Sigmoid colon (tissue), 7 donors: ENCODE measurements around the gene TMEM108. TPM values are rescaled to one million over a fixed set of nuclear protein-coding genes. Genes with fewer than 3 reads are reported as not detected.

Source experiments
- DNase-seq: peaks from one replicate; pipeline ENCODE4 v3.0.0-alpha.2; 2019
- H3K27ac ChIP-seq, 4 donors: fragments of 200-600 bp; sonication (generic); one replicate each; pipeline ENCODE4 v1.5.1; 2016 to 2019; ENCODE audit warnings: mild to moderate bottlenecking in 1 of 4
- H3K27me3 ChIP-seq, 3 donors: fragments of 200-600 bp; sonication (generic); one replicate each; pipeline ENCODE4 v1.5.1; 2019; ENCODE audit warnings: mild to moderate bottlenecking in 1 of 3
- H3K36me3 ChIP-seq, 4 donors: fragments of 200-600 bp; sonication (generic); one replicate each; pipeline ENCODE4 v1.5.1; 2016 to 2019
- H3K4me1 ChIP-seq, 4 donors: fragments of 200-600 bp; sonication (generic); one replicate each; pipeline ENCODE4 v1.5.1; 2017 to 2019
- H3K4me3 ChIP-seq, 4 donors: fragments of 200-600 bp; sonication (generic); one replicate each; pipeline ENCODE4 v1.5.1; 2017 to 2019; ENCODE audit warnings: mild to moderate bottlenecking in 2 of 4, moderate library complexity in 1 of 4
- H3K9me3 ChIP-seq, 4 donors: fragments of 200-600 bp in 3 of 4; sonication (generic) in 3 of 4; one replicate each; pipeline versions ENCODE4 v1.5.1 to v1.6.1; 2013 to 2019
- CTCF ChIP-seq, 4 experiments: fragments of 450-650 bp in 3 of 4; fragments of 200-600 bp in 1 of 4; IDR thresholded peaks; one replicate each; pipeline ENCODE4 v1.5.1; 2016 to 2019; ENCODE audit warnings: antibody characterized with exemption in 4 of 4, mild to moderate bottlenecking in 3 of 4, moderate library complexity in 2 of 4
- EP300 ChIP-seq, 4 donors: sonication (generic); formaldehyde crosslinking; IDR thresholded peaks; one replicate each; pipeline ENCODE4 v1.6.1; 2017; ENCODE audit warnings: antibody characterized with exemption in 4 of 4
- POLR2A ChIP-seq, 2 donors: fragments of 450-650 bp; IDR thresholded peaks; one replicate each; pipeline ENCODE4 v1.6.1; 2016; ENCODE audit warnings: antibody characterized with exemption in 2 of 2, mild to moderate bottlenecking in 2 of 2, moderate library complexity in 2 of 2
- POLR2AphosphoS5 ChIP-seq, 4 donors: sonication (generic); formaldehyde crosslinking; IDR thresholded peaks; one replicate each; pipeline ENCODE4 v1.6.1; 2017; ENCODE audit warnings: antibody characterized with exemption in 4 of 4
- WGBS, 2 donors: extraction: QIAGEN DNeasy Blood & Tissue Kit; methylation state at CpG; one replicate each; pipeline ENCODE4 v1.1.7; 2013; 5-methylcytosine and 5-hydroxymethylcytosine counted together
- intact Hi-C: fragments of 100-400 bp; cut with DNase I; formaldehyde crosslinking; loops from one replicate; pipeline ENCODE4 v1.15.1; 2023
- polyA plus RNA-seq, 3 donors: library from polyadenylated mRNA; stranded (reverse); fragments of 200-250 nt; gene quantifications; one replicate each; pipeline ENCODE4 v1.2.3, GENCODE V29; 2013
- total RNA-seq, 4 donors: library from RNA; depleted of rRNA; stranded (reverse); fragments of >200 nt; gene quantifications; one replicate each; pipeline ENCODE4 v1.1.0, GENCODE V29; 2016
- donor health status: healthy with polysubstance abuse.
- donor health status: Bipolar disorder and iron deficiency.
- donor health status: healthy.

TMEM108 gene
- total and polyA plus RNA-seq, 7 donors: 0.71 to 3.0 (median 0.86) TPM; not detected in 2

DNA sequence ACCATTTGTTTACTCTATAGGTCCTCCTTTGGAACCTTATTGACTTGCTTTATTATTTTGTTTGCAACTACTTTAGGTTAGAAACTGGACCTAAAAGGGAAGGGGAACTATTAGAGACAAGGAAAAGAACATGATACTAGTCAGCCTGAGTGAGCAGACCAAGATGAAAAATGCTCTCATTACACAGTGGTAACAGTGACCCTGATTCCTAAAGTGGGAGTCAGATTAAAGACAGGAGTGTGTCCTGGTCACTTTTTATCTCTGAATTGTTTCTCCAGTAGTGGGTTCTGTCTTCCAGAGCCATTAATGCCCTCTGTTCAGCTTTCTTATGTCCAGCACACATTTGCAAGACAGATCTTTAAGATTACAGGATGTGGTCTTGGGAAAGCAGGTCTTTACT is 124.1 kb downstream of the TMEM108 start:
- H3K4me1 ChIP-seq: no peaks in the 10 kb centered on the region
- intact Hi-C loops: no loop called here
- H3K9me3 ChIP-seq: no peaks in the 10 kb centered on the region
- no peak overlapping the region for H3K4me3 ChIP-seq
- H3K36me3 ChIP-seq: no peaks in the 10 kb centered on the region
- TF ChIP-seq POLR2AphosphoS5 (IDR thresholded peaks at IDR 0.05) (no peak), POLR2A (IDR thresholded peaks at IDR 0.05) (no peak), CTCF (IDR thresholded peaks at IDR 0.05) (no peak), EP300 (IDR thresholded peaks at IDR 0.05) (no peak)
- H3K27ac ChIP-seq: no peak overlapping the region
- H3K27me3 ChIP-seq: no peaks in the 10 kb centered on the region
- DNase-seq: no peak

DNA sequence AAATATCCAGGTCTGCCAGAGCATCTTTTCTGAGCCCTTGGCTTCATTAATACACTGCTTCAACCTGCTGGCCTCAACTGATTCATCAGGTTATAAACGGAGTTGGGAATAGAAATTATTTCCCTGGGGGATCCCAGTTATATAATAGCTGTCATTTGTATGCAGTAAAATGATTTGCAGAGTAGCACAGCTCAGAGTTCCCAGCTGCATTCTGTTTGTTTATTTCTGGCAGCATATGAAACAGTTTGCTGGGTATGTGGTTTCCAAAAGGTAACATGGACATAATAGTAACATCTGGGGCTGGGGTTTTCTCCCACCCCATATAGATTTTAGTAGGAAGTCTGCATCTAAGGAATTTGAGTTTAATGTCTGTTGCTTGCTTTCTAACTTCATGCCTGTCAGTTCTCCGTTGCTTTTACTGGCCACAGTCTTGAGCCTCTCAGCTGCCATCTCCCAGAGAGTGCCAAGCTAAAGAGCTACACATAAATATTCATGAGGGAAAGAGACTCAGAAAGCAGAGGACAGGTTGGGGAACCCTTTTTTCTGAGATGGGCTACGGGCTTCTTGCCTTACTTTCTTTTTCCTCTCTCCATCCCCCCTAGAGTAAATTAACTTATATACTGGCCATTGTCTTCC is 124.6 kb downstream of the TMEM108 start:
- 57 to 66% methylated on average over 3 of the region's 3 CpGs for WGBS, 2 donors
- intact Hi-C loops: no loop called here

DNA sequence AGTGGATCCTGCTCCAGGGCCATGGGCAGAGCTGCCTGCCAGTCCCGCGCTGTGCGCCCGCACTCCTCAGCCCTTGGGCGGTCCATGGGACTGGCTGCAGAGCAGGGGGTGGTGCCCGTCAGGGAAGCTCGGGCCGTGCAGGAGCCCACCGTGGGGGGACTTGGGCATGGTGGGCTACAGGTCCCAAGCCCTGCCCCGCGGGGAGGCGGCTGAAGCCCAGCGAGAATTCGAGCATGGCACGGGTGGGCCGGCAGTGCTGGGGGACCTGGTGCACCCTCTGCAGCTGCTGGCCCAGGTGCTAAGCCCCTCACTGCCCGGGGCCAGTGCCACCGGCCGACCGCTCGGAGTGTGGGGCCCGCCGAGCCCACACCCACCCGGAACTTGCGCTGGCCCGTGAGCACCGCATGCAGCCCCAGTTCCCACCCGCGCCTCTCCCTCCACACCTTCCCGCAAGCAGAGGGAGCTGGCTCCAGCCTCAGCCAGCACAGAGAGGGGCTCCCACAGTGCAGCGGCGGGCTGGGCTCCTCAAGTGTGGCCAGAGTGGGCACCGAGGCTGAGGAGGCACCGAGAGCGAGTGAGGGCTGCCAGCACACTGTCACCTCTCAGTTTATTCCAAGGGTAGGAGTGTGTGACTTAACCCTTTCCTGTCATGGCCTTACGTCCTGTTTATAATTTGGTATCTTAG is 129.3 kb downstream of the TMEM108 start:
- no peak for TF ChIP-seq EP300 (IDR thresholded peaks at IDR 0.05)
- no peak for TF ChIP-seq POLR2AphosphoS5 (IDR thresholded peaks at IDR 0.05)
- TF ChIP-seq POLR2A (IDR thresholded peaks at IDR 0.05): no peak
- TF ChIP-seq CTCF (IDR thresholded peaks at IDR 0.05): no peak
- Histone ChIP-seq H3K36me3 (no peaks in the 10 kb centered on the region), H3K4me1 (no peaks in the 10 kb centered on the region), H3K9me3 (no peaks in the 10 kb centered on the region), H3K27me3 (no peaks in the 10 kb centered on the region), H3K27ac (no peak overlapping the region), H3K4me3 (no peak overlapping the region)
- WGBS, 2 donors: 93 to 95% methylated on average over 36 of the region's 36 CpGs
- intact Hi-C loops: no loop called here
- DNase-seq: no peak

More for the DNA sequence above, 124.6 kb downstream of the TMEM108 start:
- Histone ChIP-seq H3K9me3 (no peaks in the 10 kb centered on the region), H3K36me3 (no peaks in the 10 kb centered on the region), H3K4me3 (no peak overlapping the region), H3K27ac (no peak overlapping the region), H3K27me3 (no peaks in the 10 kb centered on the region), H3K4me1 (no peaks in the 10 kb centered on the region)
- no peak for DNase-seq
- TF ChIP-seq POLR2A (IDR thresholded peaks at IDR 0.05) (no peak), CTCF (IDR thresholded peaks at IDR 0.05) (no peak), POLR2AphosphoS5 (IDR thresholded peaks at IDR 0.05) (no peak), EP300 (IDR thresholded peaks at IDR 0.05) (no peak)

DNA sequence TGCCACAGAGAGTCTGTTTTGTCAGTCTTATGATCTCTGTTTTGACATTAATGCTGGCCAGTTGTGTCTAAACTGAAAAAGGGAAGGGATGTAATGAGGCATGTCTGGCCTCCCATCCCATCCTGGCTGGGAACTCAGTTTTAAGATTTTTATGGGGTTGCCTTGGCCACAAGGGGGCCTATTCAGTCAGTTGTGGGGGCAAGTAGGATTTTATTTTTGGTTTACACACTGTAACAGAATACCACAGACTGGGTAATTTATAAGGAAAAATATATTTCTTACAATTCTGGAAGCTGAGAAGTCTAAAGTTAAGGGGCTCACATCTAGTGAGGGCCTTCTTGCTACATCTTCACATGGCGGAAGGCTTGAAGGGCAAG is 129.8 kb downstream of the TMEM108 start:
- Histone ChIP-seq H3K36me3 (no peaks in the 10 kb centered on the region), H3K4me3 (no peak overlapping the region), H3K27ac (no peak overlapping the region), H3K27me3 (no peaks in the 10 kb centered on the region), H3K9me3 (no peaks in the 10 kb centered on the region), H3K4me1 (no peaks in the 10 kb centered on the region)
- intact Hi-C loops: no loop called here
- WGBS, 2 donors: 98 to 100% methylated on average over 1 of the region's 1 CpG
- no peak for DNase-seq
- no peak for TF ChIP-seq EP300 (IDR thresholded peaks at IDR 0.05)
- no peak for TF ChIP-seq CTCF (IDR thresholded peaks at IDR 0.05)
- no peak for TF ChIP-seq POLR2A (IDR thresholded peaks at IDR 0.05)
- no peak for TF ChIP-seq POLR2AphosphoS5 (IDR thresholded peaks at IDR 0.05)
